Measurements from ENCODE around the gene TMEM119.

GRCh38 chr12:108634341-108634751 lies 36.5 kb upstream of the TMEM119 start:
- TF ChIP-seq ZNF496 (CRISPR knock-in tag; IDR thresholded peaks at IDR 0.05; ENCODE audit: insufficient replicate concordance) = no peak
- TF ChIP-seq CEBPB (IDR thresholded peaks at IDR 0.05; ENCODE audit: borderline replicate concordance, low read depth, low read length) = no peak
- TF ChIP-seq ZSCAN30 (CRISPR knock-in tag; IDR thresholded peaks at IDR 0.05) = no peak
- TF ChIP-seq SMARCC2 (IDR thresholded peaks at IDR 0.05) = no peak
- TF ChIP-seq NR3C1 (CRISPR knock-in tag; IDR thresholded peaks at IDR 0.05) = no peak
- no peak for TF ChIP-seq CTCF (CRISPR knock-in tag; IDR thresholded peaks at IDR 0.05)
- no peak for TF ChIP-seq REST (IDR thresholded peaks at IDR 0.05; ENCODE audit: borderline replicate concordance in 1 of 2, low read depth in 1 of 2, low read length in 2 of 2)
